COR-L47 (cell line): ENCODE results near the gene GSE1.
A peak's percentile ranks its signal among the peaks of the same experiment; 100 is the strongest.

ENCODE experiments used
- DNase-seq: peaks from one replicate; lab custom pipeline; 2025; lab: John Stamatoyannopoulos, UW

The GSE1 gene

DNA sequence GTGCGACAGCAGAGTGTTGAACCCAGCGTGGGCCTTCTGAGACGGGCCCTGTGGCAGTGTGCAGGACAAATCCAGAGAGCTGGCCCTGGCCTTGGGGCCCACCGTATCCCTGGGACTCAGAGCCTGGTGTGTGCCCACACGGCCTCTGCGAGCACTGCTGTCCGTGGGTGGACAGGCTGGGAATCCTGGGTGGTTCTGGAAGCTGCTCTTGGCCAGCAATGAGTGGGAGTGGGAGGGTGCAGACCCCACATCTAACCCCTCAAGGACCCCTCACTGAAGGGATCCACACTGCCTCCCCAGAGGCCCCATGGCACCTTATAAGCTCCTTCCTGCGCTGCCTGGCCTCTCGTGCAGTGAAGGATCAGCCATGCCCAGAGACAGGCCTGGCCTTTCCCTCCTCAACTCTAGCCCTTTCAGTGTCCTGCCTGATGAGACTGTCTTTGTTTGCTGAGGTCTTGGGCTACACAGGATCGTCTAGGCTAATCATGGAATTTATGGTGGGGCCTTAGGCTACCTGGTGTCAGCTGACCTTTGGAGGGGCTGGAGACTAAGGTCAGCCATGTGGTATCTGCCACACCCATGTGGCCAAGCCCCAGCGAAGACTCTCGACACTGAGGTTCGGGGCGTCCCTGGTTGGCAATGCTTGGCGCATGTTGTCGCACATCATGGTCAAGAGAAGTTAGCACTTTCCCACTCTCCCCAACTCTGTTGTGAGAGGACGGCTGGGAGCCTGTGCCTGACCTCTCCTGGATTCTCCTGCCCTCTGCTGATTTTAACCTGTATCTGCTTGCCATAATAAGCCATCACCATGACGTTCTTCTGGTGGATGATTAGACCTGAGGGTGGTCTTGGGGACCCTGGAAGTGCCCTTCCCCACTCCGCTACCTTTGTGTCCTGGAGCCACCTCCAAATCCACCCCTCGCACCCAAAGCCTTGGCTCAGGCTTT lies 92.1 kb downstream of the GSE1 start:
- DNase-seq, result no peak

DNA sequence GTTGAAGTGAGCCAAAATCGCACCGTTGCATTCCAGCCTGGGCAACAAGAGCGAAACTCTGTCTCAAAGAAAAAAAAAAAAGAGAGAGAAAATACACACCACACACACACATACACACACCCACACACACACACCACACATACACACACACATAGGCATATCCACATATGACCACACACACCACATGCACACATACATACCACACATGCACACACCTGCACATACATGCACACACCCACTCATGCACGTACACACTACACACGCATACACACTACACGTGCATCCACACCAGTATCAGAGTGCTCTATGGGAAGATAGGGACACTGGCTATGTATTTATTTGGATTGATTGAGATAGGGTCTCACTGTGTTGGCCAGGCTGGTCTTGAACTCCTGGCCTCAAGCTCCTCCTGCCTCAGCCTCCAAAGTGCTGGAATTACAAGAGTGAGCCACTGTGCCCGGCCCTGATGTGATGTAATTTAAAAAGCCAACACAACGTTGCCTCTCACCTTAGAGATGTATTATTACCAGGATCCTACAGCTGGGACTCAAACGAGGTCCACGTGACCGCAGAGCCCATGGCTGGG lies 93.4 kb downstream of the GSE1 start:
- no peak for DNase-seq

DNA sequence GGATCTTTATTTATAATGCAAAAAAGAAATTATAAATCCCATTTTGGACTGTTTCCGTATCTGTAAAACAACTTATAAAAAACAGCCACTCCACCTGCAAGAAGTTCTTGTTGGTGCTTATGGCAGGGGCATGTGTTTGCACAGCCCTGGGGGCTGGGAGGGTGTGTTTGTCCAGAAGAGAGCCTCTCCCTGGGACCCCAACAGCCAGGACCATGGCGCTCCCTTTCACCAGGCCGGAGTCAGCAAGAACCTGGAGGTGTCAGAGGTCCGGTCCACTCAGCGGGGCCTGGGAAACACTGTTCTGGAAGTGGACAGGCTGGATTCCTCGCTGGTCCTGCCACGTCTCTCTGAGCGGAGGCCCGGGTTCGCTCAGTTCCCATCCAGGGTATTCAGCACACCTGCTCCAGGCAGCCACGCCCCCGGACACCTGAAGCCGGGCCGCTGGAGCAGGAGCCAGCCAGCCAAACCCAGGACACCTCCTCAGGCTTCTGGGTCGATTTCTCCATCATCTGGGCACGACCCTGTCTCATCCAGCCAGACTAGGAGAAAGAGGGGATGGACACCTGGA lies 94.5 kb downstream of the GSE1 start:
- peak; percentile 43 for DNase-seq

DNA sequence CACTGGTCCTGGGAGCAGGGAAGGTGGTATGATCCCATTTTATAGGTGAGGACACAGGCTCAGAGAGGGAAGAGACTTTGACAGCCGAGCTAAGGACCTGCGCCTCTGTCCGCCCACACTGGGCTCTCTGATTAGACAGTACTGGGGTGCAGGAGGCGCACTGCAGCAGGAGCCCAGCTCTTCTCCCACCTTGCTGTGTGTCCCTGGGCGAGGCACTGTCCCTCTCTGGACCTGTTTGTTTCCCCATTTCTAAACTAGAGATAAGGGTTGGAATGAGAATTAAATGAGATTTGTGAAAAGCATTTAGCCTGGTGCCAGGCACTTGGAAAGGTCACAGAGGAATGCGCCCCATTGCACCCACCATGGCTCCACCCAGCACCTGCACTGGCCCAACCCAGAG lies 95.2 kb downstream of the GSE1 start:
- DNase-seq, result no peak

DNA sequence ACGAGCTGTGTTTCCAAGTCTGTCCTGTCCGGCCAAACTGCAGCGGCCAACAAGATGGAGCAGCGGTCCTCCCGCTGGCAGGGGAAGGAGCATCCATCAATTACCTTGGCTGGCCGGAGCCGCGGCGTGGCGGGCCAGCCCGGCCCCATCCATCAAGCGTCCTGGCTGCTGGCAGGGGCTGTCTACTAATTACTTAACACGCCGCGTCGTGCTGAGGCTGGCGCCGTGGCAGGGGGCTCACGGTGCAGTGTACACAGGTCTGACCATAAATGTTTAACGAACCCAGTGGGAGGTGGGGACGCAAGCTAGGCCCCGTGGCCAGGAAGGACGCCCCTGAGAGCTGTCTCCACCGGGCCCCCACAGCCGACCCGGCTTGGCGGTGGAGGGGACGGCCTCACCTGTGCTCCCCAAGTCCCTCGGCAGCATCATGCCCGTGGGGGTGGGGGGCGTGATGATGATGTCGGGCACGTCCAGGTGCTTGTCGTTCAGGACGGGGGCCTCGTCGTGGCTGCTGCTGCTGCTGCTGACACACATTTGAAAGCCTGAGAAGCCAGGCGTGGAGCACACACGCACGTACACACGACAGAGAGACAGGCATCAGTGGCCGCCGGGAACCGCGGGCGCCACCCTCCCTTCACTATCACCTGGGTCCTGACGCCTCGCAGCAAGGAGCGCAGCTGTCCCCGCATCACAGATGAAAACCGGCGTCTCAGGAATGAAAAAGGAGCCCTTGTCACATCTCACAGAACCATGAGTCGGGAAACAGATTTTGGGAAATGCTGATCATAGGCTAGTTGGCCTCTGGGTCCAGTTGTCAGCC lies 96.9 kb downstream of the GSE1 start:
- DNase-seq, result peak; percentile 93

DNA sequence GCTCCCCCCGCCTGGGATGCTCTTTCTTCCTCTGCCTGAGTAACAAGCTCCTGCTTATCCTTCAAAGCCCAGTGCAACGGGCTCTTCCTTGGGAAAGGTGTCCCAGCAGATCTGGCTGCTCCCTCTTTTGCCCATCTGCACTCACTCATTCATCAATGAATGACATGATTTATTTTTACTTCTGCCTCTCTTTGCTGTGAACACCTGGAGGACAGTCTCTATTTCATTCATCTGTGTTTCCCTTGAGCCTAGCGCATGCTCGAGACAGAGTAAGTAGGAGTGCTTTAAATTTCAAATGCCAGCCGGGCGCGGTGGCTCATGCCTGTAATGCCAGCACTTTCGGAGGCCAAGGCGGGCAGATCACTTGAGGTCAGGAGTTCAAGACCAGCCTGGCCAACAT lies 97.6 kb downstream of the GSE1 start:
- no peak for DNase-seq

DNA sequence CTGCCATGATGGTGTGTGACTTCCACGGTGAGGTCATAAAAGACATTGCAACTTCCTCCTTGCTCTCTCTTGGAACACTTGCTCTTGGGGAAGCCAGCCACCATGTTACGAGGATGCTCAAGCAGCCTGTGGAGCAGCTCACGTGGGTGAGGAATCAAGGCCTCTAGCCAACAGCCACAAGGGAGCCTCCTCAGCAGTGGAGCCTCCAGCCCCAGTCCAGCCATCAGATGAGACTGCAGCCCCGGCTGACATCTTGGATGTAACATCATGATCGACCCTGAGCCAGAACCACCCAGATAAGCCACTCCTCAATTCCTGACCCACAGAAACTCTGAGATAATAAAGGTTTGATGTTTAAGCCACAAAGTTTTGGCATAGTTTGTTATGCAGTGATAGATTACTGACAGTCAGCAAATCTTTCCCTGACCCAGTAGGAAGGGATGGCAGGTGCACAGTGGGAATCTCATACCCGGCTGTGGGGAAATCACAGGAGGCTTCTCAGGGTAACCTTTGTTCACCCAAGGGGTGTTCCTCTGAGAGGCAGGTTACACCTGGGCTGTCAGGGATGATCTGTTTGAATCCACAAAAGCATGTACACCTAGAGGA lies 99.0 kb downstream of the GSE1 start:
- no peak for DNase-seq

DNA sequence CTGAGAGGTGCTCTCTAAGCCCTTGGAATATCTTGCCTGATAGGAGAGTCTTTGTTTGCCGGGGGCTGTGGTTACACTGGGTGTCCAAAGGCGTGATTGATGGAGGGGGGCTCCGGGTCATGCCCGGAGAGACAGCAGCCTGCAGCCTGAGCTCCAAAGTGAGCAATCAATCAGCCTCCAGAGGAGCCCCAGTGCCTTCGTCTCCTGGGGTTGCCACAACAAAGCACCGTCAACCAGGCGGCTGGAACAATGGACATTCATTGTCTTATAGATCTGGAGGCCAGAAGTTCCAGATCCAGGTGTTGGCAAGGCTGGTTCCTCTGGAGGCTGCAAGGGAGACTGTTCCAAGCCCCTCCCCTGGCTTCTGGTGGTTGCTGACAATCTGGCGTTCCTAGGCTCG lies 99.7 kb downstream of the GSE1 start:
- peak; percentile 95 for DNase-seq

DNA sequence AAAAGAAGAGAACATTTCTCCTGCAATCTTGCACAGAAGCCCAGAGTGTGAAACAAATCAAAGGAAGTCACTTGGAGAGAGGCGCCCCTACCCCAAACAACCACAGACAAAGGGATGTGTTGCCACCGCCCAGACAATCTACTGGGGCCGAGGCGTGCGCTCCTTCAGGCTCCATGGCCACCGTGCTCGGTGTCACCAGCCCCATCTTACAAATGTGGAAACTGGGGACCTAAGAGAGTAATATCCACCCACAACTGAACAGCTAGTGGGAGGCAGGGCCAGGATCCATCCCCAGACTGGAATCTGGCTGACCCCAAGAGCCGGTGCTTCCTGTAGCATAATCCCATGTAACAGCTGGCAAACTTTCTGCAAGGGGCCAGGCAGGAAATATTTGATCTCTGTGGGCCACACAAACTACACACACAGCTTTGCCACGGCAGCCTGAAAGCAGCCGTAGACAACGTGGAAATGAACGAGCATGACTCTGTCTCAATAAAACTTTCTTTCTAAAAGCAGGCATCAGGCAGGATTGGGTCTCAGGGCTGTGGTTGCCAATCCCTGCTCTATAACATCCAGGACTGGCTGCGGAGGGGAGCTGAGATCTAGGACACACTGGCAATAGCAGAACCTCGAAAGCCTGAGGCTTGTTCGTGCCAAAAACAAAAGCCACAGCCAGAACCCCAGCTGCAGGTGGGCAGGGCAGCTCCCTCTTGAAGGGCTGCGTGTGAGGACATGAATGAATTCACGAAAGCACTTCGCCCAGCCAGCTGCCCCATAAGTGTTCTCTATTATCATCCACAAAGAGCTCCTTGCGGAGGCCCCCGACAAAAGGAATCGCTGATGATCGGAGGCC lies 102.3 kb downstream of the GSE1 start:
- DNase-seq, result peak; percentile 72

DNA sequence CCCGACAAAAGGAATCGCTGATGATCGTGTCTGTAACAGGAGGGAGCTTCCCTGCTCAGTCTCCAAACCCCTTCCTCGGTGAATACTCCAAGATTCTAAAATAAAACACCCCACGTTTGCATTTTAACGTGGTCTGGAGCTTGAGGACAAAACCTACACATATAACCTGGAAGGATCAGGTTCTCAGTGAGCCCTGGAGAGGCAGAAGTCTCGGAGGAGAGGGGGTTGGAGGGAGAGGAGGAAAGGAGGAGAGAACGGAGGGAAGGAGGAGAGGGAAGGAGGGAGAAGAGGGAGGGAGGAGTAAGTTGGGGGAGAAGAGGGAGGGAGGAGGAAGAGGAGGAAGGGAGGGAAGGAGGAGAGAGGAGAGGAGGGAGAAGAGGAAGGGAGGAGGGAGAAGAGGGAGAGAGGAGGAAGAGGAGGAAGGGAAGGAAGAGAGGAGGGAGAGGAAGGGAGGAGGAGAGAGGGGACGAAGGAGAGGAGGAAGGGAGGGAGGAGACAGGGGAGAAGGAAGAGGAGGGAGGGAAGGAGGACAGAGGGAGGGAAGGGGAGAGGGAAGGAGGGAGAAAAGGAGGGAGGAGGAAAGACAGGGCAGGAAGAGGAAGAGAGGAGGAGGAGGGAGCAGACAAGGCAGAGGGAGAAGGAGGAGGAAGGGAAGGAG lies 103.0 kb downstream of the GSE1 start:
- no peak for DNase-seq

DNA sequence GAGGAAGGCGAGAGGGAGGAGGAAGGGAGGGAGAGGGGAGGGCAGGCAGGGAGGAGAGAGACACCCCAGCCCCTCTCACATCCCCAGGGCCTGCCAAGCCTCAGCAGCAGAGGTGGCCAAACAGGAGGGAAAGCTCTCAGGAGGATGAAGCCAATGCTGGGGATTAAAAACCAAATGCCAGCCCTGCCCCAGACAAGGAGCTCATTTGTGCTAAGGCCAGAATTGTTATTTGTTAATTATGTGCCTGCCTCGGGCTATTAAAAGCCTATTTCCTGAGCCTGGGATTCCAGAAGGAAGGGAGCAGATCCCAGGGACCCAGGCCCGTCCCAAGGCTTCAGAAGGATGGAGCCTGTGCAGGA lies 103.5 kb downstream of the GSE1 start:
- peak; percentile 17 for DNase-seq

DNA sequence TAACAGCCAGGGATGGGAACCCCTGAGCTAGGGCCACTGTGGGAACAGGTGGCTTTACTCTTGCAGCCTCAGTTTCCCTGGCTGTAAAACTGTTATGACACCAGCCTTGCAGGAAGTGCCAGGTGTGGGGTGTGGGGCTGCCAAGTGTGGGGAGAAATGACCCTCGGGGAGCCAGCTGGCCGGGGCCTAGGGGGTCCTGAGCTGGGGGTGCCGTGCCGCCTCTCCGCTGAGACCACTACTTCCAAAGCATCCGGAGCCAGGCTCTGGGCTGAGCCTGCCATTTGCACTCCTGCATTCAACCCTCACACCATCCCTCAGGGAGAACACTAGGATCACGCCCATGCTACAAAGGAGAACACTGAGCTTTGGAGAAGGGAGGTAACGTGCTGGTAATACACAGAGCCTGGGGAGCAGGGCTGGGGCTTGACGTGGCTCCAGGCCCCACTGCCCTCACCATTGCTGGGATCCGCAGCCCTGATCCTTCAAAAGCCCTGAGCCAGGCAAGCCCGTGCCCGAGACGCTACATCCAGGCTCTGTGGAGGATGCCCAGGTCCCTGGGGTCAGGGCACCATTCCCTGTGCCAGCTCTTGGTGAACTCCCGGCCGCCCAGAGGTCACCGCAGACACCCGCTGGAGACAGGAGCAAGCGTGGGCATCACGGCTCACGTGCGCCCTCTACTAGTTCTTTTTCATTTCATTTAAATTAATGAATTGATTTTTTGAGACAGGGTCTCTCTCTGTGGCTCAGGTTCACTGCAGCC lies 104.5 kb downstream of the GSE1 start:
- DNase-seq, result peak; percentile 71

DNA sequence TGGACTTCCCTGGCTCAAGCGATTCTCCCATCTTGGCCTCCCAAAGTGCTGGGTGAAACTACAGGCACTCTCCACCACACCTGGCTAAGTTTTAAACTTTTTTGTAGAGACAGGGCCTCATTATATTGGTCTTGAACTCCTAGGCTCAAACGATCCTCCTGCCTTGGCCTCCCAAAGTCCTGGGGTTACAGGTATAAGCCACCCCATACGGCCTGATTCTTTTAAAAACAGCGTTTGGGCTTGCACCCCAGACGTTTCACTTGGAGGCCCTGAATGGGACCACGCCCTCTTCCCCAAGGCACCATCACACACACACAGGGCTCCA lies 105.0 kb downstream of the GSE1 start:
- DNase-seq, result no peak

DNA sequence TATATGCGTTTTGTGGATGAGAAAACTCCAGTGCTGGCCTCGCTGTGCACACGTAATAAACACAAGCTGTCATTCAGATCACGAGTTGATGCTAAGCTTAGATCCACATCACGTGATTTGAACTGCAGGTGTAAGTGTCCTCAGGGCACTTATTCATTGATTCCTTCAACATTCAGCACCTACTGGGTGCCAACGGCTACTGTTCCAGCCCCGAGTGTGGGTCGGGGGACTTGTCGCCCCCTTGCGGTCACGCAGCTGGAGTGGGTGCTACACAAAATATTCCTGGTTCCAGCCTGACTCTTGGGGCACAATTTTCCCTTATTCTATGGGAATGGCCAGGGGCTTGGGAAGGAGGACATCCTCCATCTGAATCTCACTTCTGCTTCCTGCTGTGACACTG lies 105.6 kb downstream of the GSE1 start:
- peak; percentile 51 for DNase-seq

DNA sequence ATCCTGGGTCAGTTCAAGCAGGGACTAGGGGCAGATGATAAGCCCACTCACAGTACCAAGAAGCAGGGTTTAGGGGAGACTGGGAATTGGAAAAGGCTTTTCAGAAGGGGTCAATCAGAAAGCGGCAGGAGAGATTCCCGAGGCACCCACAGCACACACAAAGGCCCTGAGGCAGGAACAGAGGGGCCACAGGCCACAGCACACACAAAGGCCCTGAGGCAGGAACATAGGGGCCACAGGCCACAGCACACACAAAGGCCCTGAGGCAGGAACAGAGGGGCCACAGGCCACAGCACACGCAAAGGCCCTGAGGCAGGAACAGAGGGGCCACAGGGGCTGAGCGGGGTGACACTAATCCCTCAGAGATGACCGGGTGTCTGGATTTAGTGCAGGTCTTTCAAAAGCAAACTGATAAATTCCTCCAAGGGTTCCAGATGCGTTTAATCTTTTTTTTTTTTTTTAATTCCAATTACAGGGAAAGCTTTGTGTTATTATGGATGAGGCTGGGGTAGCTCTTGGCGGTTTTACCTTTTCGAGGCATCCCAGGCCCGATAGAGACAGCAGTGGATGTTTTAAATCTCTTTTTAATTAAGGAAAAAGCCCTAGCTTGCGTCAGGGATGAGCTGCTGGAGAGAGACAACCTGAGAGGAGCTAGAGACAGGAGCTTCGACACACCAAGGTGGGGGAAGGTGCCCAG lies 106.6 kb downstream of the GSE1 start:
- no peak for DNase-seq

DNA sequence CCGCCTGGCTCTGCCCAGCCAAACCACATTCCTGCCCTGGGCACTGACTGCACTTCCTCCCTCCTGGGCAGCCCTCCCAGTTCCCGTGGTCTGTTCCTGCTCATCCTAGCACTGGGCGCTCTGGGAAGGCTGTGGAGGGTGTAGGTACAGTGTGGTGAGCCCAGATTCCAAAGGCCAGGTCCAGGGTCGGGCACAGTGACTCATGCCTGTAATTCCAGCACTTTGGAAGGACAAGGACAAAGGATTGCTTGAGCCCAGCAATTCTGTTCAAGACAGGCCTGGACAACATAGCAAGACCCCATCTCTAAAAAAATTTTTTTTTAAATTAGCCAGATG lies 107.1 kb downstream of the GSE1 start:
- DNase-seq, result no peak

DNA sequence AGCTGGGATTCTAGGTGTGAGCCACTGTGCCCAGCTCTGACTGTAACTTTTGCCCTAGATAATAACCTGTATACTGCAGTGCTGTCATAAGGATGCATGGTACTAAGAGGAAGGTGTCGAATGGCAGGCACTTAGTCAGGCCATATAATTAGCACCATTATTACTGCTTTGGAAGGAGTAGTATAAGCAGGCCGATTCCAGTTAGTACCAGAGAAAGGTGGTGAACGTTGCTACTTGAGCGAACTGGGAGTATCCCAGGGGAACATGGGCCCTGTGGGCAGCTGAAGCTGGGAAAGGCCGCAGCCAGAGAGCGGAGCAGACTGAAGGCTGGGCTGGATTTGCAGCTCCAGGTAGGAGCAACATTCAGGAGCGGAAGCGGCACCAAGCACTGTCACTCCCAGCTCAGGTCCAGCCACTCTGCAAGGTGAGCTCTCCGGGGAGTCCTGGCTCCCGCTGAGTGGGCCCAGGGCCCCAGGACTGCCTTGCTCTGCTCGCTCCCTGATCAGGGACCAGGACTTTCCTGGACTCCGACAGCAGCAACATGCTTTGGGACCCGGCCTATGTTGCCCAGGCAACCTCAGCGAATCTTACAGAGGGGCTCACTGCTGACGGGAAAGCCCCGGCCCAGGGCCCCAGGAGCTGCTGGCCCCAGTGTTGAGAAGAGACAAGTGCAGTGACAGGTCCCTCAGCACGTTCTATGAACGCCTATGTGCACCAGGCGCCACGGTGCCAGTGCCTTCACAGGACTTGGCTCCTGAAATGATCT lies 109.2 kb downstream of the GSE1 start:
- DNase-seq, result no peak

DNA sequence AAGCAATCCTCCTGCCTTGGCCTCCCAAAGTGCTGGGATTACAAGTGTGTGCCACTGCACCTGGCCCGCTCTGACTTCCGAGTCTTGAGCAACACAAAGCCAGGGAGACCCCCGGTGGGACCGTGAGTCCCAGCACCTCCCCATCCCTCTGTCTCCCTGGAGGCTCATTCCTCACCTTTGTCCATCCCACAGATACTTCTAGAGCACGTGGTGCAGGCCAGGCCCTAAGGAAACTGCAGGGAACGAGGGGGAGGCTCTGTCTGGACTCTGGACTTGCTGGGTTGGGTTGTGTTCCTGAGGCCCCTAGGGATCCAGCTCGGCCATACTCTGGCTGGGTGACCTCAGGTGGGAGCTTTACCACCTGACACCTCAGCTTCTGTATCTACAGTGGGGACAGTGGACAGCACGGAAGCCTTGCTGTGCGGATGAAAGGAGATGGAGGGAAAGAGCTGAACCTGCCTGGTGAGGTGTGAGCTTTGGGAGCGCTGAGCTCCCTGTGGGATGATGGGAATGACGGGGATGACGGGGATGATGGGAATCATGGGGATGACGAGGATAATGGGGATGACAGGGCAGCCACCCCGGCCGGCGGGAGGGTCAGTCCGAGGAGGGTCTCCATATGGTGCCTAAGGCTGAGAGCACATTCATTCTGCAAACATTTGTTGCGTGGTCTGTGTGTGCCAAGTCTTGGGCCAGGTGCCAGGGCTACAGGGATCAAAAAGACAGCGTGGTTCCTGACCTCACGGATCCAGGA lies 111.2 kb downstream of the GSE1 start:
- no peak for DNase-seq
